ENCODE results near the gene C5orf52.

- TF ChIP-seq CTCF (conservative IDR thresholded peaks at IDR 0.05 in 1 of 2, IDR thresholded peaks at IDR 0.05 in 1 of 2; ENCODE audit: low read depth in 1 of 2, low read length in 2 of 2) = no peak
- TF ChIP-seq EZH2 (IDR thresholded peaks at IDR 0.05; ENCODE audit: low read length, missing control alignments) = no peak
Measured at GRCh38 chr5:157703736-157704135, 32.4 kb downstream of the C5orf52 start.
